ENCODE measurements around the gene COMMD10.

DNA sequence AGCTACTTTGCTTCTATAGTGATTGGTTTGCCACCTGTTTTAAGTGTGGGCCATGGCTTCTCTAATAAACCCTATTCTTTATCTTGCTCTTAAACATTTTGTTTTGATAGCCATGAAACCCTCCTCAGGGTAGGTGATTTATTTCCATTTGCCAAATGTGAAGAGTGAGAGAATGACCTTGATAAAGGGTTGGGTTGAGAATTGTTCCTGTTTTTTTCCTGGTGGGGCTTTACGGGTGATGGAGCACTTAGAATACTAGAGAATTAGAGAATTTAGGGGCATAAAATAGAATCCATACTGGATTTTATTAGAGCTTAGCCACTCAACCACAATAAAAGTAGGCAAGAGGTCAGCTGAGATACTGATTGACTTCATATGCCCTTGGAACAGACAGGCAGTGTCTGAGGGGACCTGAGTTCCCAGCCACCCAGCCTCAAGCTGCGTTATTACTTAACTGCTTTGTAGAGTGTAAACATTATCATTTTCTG lies 68.9 kb downstream of the COMMD10 start:
- TF ChIP-seq, protein P1, sequence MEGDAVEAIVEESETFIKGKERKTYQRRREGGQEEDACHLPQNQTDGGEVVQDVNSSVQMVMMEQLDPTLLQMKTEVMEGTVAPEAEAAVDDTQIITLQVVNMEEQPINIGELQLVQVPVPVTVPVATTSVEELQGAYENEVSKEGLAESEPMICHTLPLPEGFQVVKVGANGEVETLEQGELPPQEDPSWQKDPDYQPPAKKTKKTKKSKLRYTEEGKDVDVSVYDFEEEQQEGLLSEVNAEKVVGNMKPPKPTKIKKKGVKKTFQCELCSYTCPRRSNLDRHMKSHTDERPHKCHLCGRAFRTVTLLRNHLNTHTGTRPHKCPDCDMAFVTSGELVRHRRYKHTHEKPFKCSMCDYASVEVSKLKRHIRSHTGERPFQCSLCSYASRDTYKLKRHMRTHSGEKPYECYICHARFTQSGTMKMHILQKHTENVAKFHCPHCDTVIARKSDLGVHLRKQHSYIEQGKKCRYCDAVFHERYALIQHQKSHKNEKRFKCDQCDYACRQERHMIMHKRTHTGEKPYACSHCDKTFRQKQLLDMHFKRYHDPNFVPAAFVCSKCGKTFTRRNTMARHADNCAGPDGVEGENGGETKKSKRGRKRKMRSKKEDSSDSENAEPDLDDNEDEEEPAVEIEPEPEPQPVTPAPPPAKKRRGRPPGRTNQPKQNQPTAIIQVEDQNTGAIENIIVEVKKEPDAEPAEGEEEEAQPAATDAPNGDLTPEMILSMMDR (IDR thresholded peaks at IDR 0.05): no peak
- TF ChIP-seq POLR2AphosphoS5 (IDR thresholded peaks at IDR 0.05) (no peak), POLR2A (IDR thresholded peaks at IDR 0.05) (no peak), EP300 (IDR thresholded peaks at IDR 0.05) (no peak)
